Kidney (tissue), 2 donors: Measurements from ENCODE around the gene CGN. TPM values are rescaled to one million over a fixed set of nuclear protein-coding genes. Genes with fewer than 3 reads are reported as not detected.

Experiments
- microRNA-seq: library from miRNA; unstranded; fragments of <30 nt; microRNA quantifications from one replicate; pipeline ENCODE4 v1.2.0, GENCODE V29; 2020
- polyA plus RNA-seq: library from polyadenylated mRNA; stranded (reverse); fragments of 350-450 nt; fragmentation: Illumina TruSeq; extraction: RNeasy Lipid Tissue Mini Kit (QIAGEN cat#74804); gene quantifications from one replicate; pipeline ENCODE4 v1.2.3, GENCODE V29; 2014; ENCODE audit warnings: low read depth, low replicate concordance; ENCODE audit not compliant: insufficient read depth
- total RNA-seq: library from RNA; stranded (reverse); fragmentation: NEBNext Ultra II Directional; extraction: Animal tissue kit (Norgen Biotek cat#: 25700); gene quantifications from one replicate; pipeline ENCODE4 v1.2.1, GENCODE V29; 2021
- donor health status: DM: yes; HTN: yes; CAD: no.

Gene CGN
- total and polyA plus RNA-seq, 2 donors from 2014 or later: 24.0 to 41.6 TPM

Small RNAs within 50 kb of the gene (microRNA-seq; reads per million reads assigned to microRNA genes)
- not detected for gene MIR554

Other genes with a start within 250 kb of the CGN start
- 30.3 TPM for gene ZNF687, start 229.1 kb upstream of the CGN start, total RNA-seq
- 8.5 TPM for gene ZNF687, start 229.1 kb upstream of the CGN start, polyA plus RNA-seq
- 60.9 TPM for gene PI4KB, start 184.0 kb upstream of the CGN start, total RNA-seq
- gene PI4KB, start 184.0 kb upstream of the CGN start, polyA plus RNA-seq: 43.5 TPM
- 46.6 TPM for gene RFX5, start 164.1 kb upstream of the CGN start, total RNA-seq
- gene RFX5, start 164.1 kb upstream of the CGN start, polyA plus RNA-seq: 17.9 TPM
- gene SELENBP1, start 138.7 kb upstream of the CGN start, total RNA-seq: 50.0 TPM
- 161 TPM for gene SELENBP1, start 138.7 kb upstream of the CGN start, polyA plus RNA-seq
- gene PSMB4, start 111.8 kb upstream of the CGN start, total RNA-seq: 212 TPM
- gene PSMB4, start 111.8 kb upstream of the CGN start, polyA plus RNA-seq: 436 TPM
- 96.6 TPM for gene POGZ, start 51.9 kb upstream of the CGN start, total RNA-seq
- 16.4 TPM for gene POGZ, start 51.9 kb upstream of the CGN start, polyA plus RNA-seq
- 12.9 TPM for gene TUFT1, start 28.9 kb downstream of the CGN start, total RNA-seq
- 8.9 TPM for gene TUFT1, start 28.9 kb downstream of the CGN start, polyA plus RNA-seq
- gene SNX27, start 100.7 kb downstream of the CGN start, total RNA-seq: 46.3 TPM
- 13.5 TPM for gene SNX27, start 100.7 kb downstream of the CGN start, polyA plus RNA-seq
- not detected for gene CELF3, start 205.4 kb downstream of the CGN start, total RNA-seq
- 0.39 TPM for gene CELF3, start 205.4 kb downstream of the CGN start, polyA plus RNA-seq
- gene RIIAD1, start 210.1 kb downstream of the CGN start, total RNA-seq: not detected
- 4.0 TPM for gene RIIAD1, start 210.1 kb downstream of the CGN start, polyA plus RNA-seq